Measurements from ENCODE around the gene C1QTNF4.

The C1QTNF4 gene

GRCh38 chr11:47592251-47592650 is 2.0 kb downstream of the C1QTNF4 start:
- DNase-seq: no peak

GRCh38 chr11:47591764-47592163 is 2.4 kb downstream of the C1QTNF4 start:
- DNase-seq: no peak

- DNase-seq: no peak
These were observed 4.0 kb downstream of the C1QTNF4 start for GRCh38 chr11:47589977-47590861.

- no peak for DNase-seq
These were observed 4.6 kb downstream of the C1QTNF4 start for GRCh38 chr11:47589584-47589976.

GRCh38 chr11:47589118-47589517 is 5.1 kb downstream of the C1QTNF4 start:
- no peak for DNase-seq

- DNase-seq: peak in 1 of 2 donors; percentile 33
These were observed 6.4 kb downstream of the C1QTNF4 start for GRCh38 chr11:47587723-47588326.

- no peak for DNase-seq
These were observed 7.0 kb downstream of the C1QTNF4 start for GRCh38 chr11:47587039-47587716.

GRCh38 chr11:47586098-47586855 is 7.9 kb downstream of the C1QTNF4 start, which contains the start of gene FAM180B:
Gene FAM180B (plus strand): TSS chr11:47586678. CDS start chr11:47586769, 91 bp downstream.
- DNase-seq: no peak

- no peak for DNase-seq
These were observed 10.4 kb downstream of the C1QTNF4 start for GRCh38 chr11:47583844-47584243.

GRCh38 chr11:47578524-47579494 is 15.4 kb downstream of the C1QTNF4 start, which contains the start of the genes KBTBD4 and NDUFS3:
Gene KBTBD4 (minus strand): TSS chr11:47578970. CDS start chr11:47578951, 19 bp downstream.
Gene NDUFS3 (plus strand): TSS chr11:47579074. CDS start chr11:47579092, 18 bp downstream.
- peak; percentile 82 to 92 for DNase-seq

GRCh38 chr11:47577460-47578041 is 16.7 kb downstream of the C1QTNF4 start:
- no peak for DNase-seq

- no peak for DNase-seq
These were observed 20.9 kb downstream of the C1QTNF4 start for GRCh38 chr11:47573321-47573720.

- no peak for DNase-seq
These were observed 21.4 kb downstream of the C1QTNF4 start for GRCh38 chr11:47572715-47573255.

- DNase-seq: no peak
These were observed 22.3 kb downstream of the C1QTNF4 start for GRCh38 chr11:47571895-47572294.

GRCh38 chr11:47571357-47571729 is 22.9 kb downstream of the C1QTNF4 start:
- no peak for DNase-seq

GRCh38 chr11:47570651-47571356 is 23.4 kb downstream of the C1QTNF4 start:
- no peak for DNase-seq

GRCh38 chr11:47569646-47570045 is 24.6 kb downstream of the C1QTNF4 start:
- no peak for DNase-seq

GRCh38 chr11:47566149-47566698 is 28.0 kb downstream of the C1QTNF4 start:
- no peak for DNase-seq

GRCh38 chr11:47565340-47566148 is 28.7 kb downstream of the C1QTNF4 start, which contains the start of gene PTPMT1:
Gene PTPMT1 (plus strand): TSS chr11:47565599. CDS start chr11:47565623, 24 bp downstream.
- peak; percentile 59 to 71 for DNase-seq

Data from CD4-positive, alpha-beta T cell treated with Interferon alpha-2 for 1 hour (primary cell).